ENCODE results near the gene ARFIP2.
A peak's percentile ranks its signal among the peaks of the same experiment; 100 is the strongest.

GRCh38 chr11:6473451-6474412 lies 7.4 kb downstream of the ARFIP2 start, which contains the start of gene TRIM3:
- TF ChIP-seq POLR2A (IDR thresholded peaks at IDR 0.05) (peak in 1 of 4 donors; percentile 76), CTCF (IDR thresholded peaks at IDR 0.05) (no peak), POLR2AphosphoS5 (IDR thresholded peaks at IDR 0.05) (peak in 2 of 3 donors; percentile 50 to 68), EP300 (IDR thresholded peaks at IDR 0.05) (no peak)
